Measurements from ENCODE around the gene RICTOR.

The RICTOR gene

GRCh38 chr5:39092581-39093351 is 18.6 kb upstream of the RICTOR start:
- DNase-seq (ENCODE audit: low read depth in 2 of 2), result no peak

- no peak for DNase-seq (ENCODE audit: low read depth in 2 of 2)
These were observed 17.9 kb upstream of the RICTOR start for GRCh38 chr5:39091940-39092580.

- DNase-seq (ENCODE audit: low read depth in 2 of 2), result no peak
These were observed 9.8 kb upstream of the RICTOR start for GRCh38 chr5:39083968-39084367.

- DNase-seq (ENCODE audit: low read depth in 2 of 2), result no peak
These were observed 8.8 kb upstream of the RICTOR start for GRCh38 chr5:39082995-39083394.

- DNase-seq (ENCODE audit: low read depth in 2 of 2), result no peak
These were observed 6.5 kb upstream of the RICTOR start for GRCh38 chr5:39080597-39081204.

GRCh38 chr5:39080168-39080567 is 6.0 kb upstream of the RICTOR start:
- DNase-seq (ENCODE audit: low read depth in 2 of 2), result no peak

- DNase-seq (ENCODE audit: low read depth in 2 of 2), result no peak
These were observed 4.9 kb upstream of the RICTOR start for GRCh38 chr5:39079147-39079546.

- no peak for DNase-seq (ENCODE audit: low read depth in 2 of 2)
These were observed 2.8 kb upstream of the RICTOR start for GRCh38 chr5:39076757-39077728.

GRCh38 chr5:39076101-39076756 is 2.0 kb upstream of the RICTOR start:
- no peak for DNase-seq (ENCODE audit: low read depth in 2 of 2)

GRCh38 chr5:39073767-39074016 is 507 bp downstream of the RICTOR start:
- no peak for DNase-seq (ENCODE audit: low read depth in 2 of 2)

- DNase-seq (ENCODE audit: low read depth in 2 of 2), result peak; percentile 34 to 55
These were observed 1.1 kb downstream of the RICTOR start for GRCh38 chr5:39072925-39073766.

GRCh38 chr5:39068099-39068498 is 6.1 kb downstream of the RICTOR start:
- DNase-seq (ENCODE audit: low read depth in 2 of 2), result no peak

GRCh38 chr5:39064450-39064849 is 9.7 kb downstream of the RICTOR start:
- no peak for DNase-seq (ENCODE audit: low read depth in 2 of 2)

- no peak for DNase-seq (ENCODE audit: low read depth in 2 of 2)
These were observed 11.2 kb downstream of the RICTOR start for GRCh38 chr5:39063037-39063436.

GRCh38 chr5:39062530-39062929 is 11.7 kb downstream of the RICTOR start:
- DNase-seq (ENCODE audit: low read depth in 2 of 2), result no peak

- no peak for DNase-seq (ENCODE audit: low read depth in 2 of 2)
These were observed 12.1 kb downstream of the RICTOR start for GRCh38 chr5:39062104-39062503.

GRCh38 chr5:39059064-39059463 is 15.1 kb downstream of the RICTOR start:
- no peak for DNase-seq (ENCODE audit: low read depth in 2 of 2)

- no peak for DNase-seq (ENCODE audit: low read depth in 2 of 2)
These were observed 15.8 kb downstream of the RICTOR start for GRCh38 chr5:39058178-39058921.

- no peak for DNase-seq (ENCODE audit: low read depth in 2 of 2)
These were observed 16.5 kb downstream of the RICTOR start for GRCh38 chr5:39057734-39058133.

Measured in stimulated activated CD8-positive, alpha-beta memory T cell treated with anti-CD3 and anti-CD28 coated beads, Interleukin-15, amount 100 ng/mL, for 48 hours (primary cell).